CD14-positive monocyte (primary cell): ENCODE results near the gene TICRR. TPM values are rescaled to one million over a fixed set of nuclear protein-coding genes. Genes with fewer than 3 reads are reported as not detected.

ENCODE experiments used
- DNase-seq, 3 donors: peaks; one replicate each; pipeline ENCODE4 v3.0.0-alpha.2; 2011 to 2022
- H2AFZ ChIP-seq: 2 replicates; pipeline ENCODE4 v1.6.0; 2012; ENCODE audit warnings: mild to moderate bottlenecking, low read depth, low read length, inconsistent platforms; ENCODE audit not compliant: insufficient read depth, poor library complexity, severe bottlenecking
- H3K27ac ChIP-seq, 2 donors: 1 replicate in 1 of 2; 2 replicates in 1 of 2; pipeline ENCODE4 v1.5.1; 2012 to 2013; ENCODE audit warnings: low read length in 2 of 2, control low read depth in 1 of 2, inconsistent platforms in 1 of 2, low read depth in 1 of 2, mild to moderate bottlenecking in 1 of 2
- H3K27me3 ChIP-seq, 2 donors: one replicate each; pipeline versions ENCODE4 v1.6.0 to v1.6.1; 2011 to 2013; ENCODE audit warnings: low read length in 2 of 2; ENCODE audit not compliant: control insufficient read depth in 2 of 2, insufficient read depth in 2 of 2
- H3K36me3 ChIP-seq, 2 donors: replicated peaks in 1 of 2; 1 replicate in 1 of 2; 2 replicates in 1 of 2; pipeline versions ENCODE4 v1.5.1 to v1.6.1; 2012 to 2013; ENCODE audit warnings: low read length in 2 of 2, control low read depth in 1 of 2, inconsistent platforms in 1 of 2, mild to moderate bottlenecking in 1 of 2; ENCODE audit not compliant: insufficient read depth in 2 of 2, control insufficient read depth in 1 of 2
- H3K4me1 ChIP-seq, 2 donors: 1 replicate in 1 of 2; 2 replicates in 1 of 2; pipeline versions ENCODE4 v1.5.1 to v1.6.1; 2012 to 2013; ENCODE audit warnings: low read length in 2 of 2, control low read depth in 1 of 2, inconsistent platforms in 1 of 2, mild to moderate bottlenecking in 1 of 2, moderate library complexity in 1 of 2; ENCODE audit not compliant: insufficient read depth in 2 of 2, control insufficient read depth in 1 of 2
- H3K4me2 ChIP-seq: replicated peaks from 2 replicates; pipeline ENCODE3; 2012; ENCODE audit warnings: low read length, moderate library complexity, mild to moderate bottlenecking; ENCODE audit not compliant: poor library complexity, severe bottlenecking; ENCODE audit errors: extremely low read depth
- H3K4me3 ChIP-seq, 3 experiments: fragments of 200-600 bp in 1 of 3; sonication (generic) in 1 of 3; replicated peaks in 1 of 3; 1 replicate in 2 of 3; 2 replicates in 1 of 3; pipeline ENCODE4 v1.5.1; 2011 to 2013; ENCODE audit warnings: low read length in 3 of 3, mild to moderate bottlenecking in 3 of 3, control low read depth in 2 of 3, low read depth in 2 of 3, inconsistent platforms in 1 of 3, moderate library complexity in 1 of 3
- H3K79me2 ChIP-seq: 2 replicates; pipeline ENCODE4 v1.6.0; 2012; ENCODE audit warnings: mild to moderate bottlenecking, control low read depth, inconsistent platforms, low read length, moderate library complexity; ENCODE audit not compliant: insufficient read depth
- H3K9ac ChIP-seq: 2 replicates; pipeline ENCODE4 v1.6.0; 2017; ENCODE audit warnings: low read length, mild to moderate bottlenecking; ENCODE audit not compliant: insufficient read depth, poor library complexity, severe bottlenecking
- H3K9me3 ChIP-seq, 2 donors: replicated peaks in 1 of 2; 1 replicate in 1 of 2; 2 replicates in 1 of 2; pipeline versions ENCODE4 v1.5.1 to v1.6.1; 2012 to 2013; ENCODE audit warnings: low read length in 2 of 2, control low read depth in 1 of 2; ENCODE audit not compliant: control insufficient read depth in 1 of 2, insufficient read depth in 1 of 2
- H4K20me1 ChIP-seq: 2 replicates; pipeline ENCODE4 v1.6.0; 2012; ENCODE audit warnings: mild to moderate bottlenecking, low read length, control low read depth, moderate library complexity; ENCODE audit not compliant: insufficient read depth
- H3K27ac Mint-ChIP-seq, 7 donors: one replicate each; pipeline ENCODE4 v1.8.0; 2020; ENCODE audit warnings: mild to moderate bottlenecking in 7 of 7, mixed read lengths in 7 of 7, moderate library complexity in 6 of 7, inconsistent platforms in 2 of 7
- H3K27me3 Mint-ChIP-seq, 3 donors: one replicate each; pipeline ENCODE4 v1.8.0; 2021 to 2022; ENCODE audit warnings: low read depth in 3 of 3, mild to moderate bottlenecking in 3 of 3, mixed read lengths in 3 of 3, moderate library complexity in 3 of 3, inconsistent platforms in 1 of 3
- H3K36me3 Mint-ChIP-seq, 2 donors: one replicate each; pipeline ENCODE4 v1.8.0; 2020; ENCODE audit warnings: mixed read lengths in 2 of 2, inconsistent platforms in 1 of 2, mild to moderate bottlenecking in 1 of 2
- H3K4me1 Mint-ChIP-seq: one replicate; pipeline ENCODE4 v1.8.0; 2020; ENCODE audit warnings: mild to moderate bottlenecking, mixed read lengths
- H3K4me3 Mint-ChIP-seq, 2 donors: one replicate each; pipeline ENCODE4 v1.8.0; 2020; ENCODE audit warnings: mild to moderate bottlenecking in 2 of 2, mixed read lengths in 2 of 2, moderate library complexity in 1 of 2
- H3K9me3 Mint-ChIP-seq, 7 donors: one replicate each; pipeline ENCODE4 v1.8.0; 2020 to 2022; ENCODE audit warnings: mixed read lengths in 7 of 7, mild to moderate bottlenecking in 6 of 7, moderate library complexity in 6 of 7, inconsistent platforms in 2 of 7
- CTCF ChIP-seq: fragments of 200-600 bp; IDR thresholded peaks from one replicate; pipeline ENCODE4 v1.8.0; 2022; ENCODE audit warnings: antibody characterized with exemption, mild to moderate bottlenecking
- WGBS: methylation state at CpG from one replicate; pipeline ENCODE4 v1.1.5; 2013; ENCODE audit warnings: missing lambda C conversion rate; ENCODE audit not compliant: insufficient coverage; 5-methylcytosine and 5-hydroxymethylcytosine counted together
- intact Hi-C, 2 donors: fragments of 100-400 bp; cut with micrococcal nuclease; formaldehyde crosslinking; loops; one replicate each; pipeline versions ENCODE4 v1.15.0 to v1.15.1; 2023
- polyA plus RNA-seq, 3 donors: library from polyadenylated mRNA; depleted of rRNA in 1 of 3; unstranded in 2 of 3; stranded (reverse) in 1 of 3; fragments of 300-500 nt in 2 of 3; fragments of >200 nt in 1 of 3; fragmentation: Illumina TruSeq in 2 of 3; gene quantifications; 1 replicate in 2 of 3; 2 replicates in 1 of 3; pipeline ENCODE4 v1.2.3, GENCODE V29; 2012 to 2021

The TICRR gene
- polyA plus RNA-seq, 3 donors: not detected

GRCh38 chr15:89669941-89670340, 94.7 kb downstream of the TICRR start:
- H3K36me3 Mint-ChIP-seq: peaks cover 0 to under 1% of the 10 kb centered on the region in 2 donors
- peaks cover 2% of the 10 kb centered on the region for H3K4me1 Mint-ChIP-seq
- Histone ChIP-seq H3K9me3 (no peaks in the 10 kb centered on the region), H4K20me1 (no peaks in the 10 kb centered on the region), H2AFZ (no peak overlapping the region), H3K9ac (no peak overlapping the region), H3K27me3 (peaks cover 2 to 10% of the 10 kb centered on the region in 2 donors), H3K79me2 (no peaks in the 10 kb centered on the region), H3K27ac (no peak overlapping the region), H3K4me3 (no peak overlapping the region), H3K4me2 (no peak overlapping the region), H3K4me1 (peaks cover 6% of the 10 kb centered on the region in 2 donors), H3K36me3 (no peaks in the 10 kb centered on the region)
- WGBS: 96% methylated on average over 15 of the region's 15 CpGs
- H3K27ac Mint-ChIP-seq: no peak overlapping the region
- intact Hi-C loops: no loop called here
- no peak overlapping the region for H3K4me3 Mint-ChIP-seq
- no peak for DNase-seq
- peaks cover 7 to 13% (median 13%) of the 10 kb centered on the region in 3 donors for H3K27me3 Mint-ChIP-seq
- no peak for TF ChIP-seq CTCF
- H3K9me3 Mint-ChIP-seq: peaks cover 0 to 6% (median 0%) of the 10 kb centered on the region in 7 donors

GRCh38 chr15:89670971-89671560, 95.8 kb downstream of the TICRR start:
- Mint-ChIP-seq H3K9me3 (peaks cover 0 to 6% (median 0%) of the 10 kb centered on the region in 7 donors), H3K27me3 (peaks cover 3 to 11% (median 4%) of the 10 kb centered on the region in 3 donors), H3K27ac (no peak overlapping the region), H3K4me3 (no peak overlapping the region), H3K4me1 (no peaks in the 10 kb centered on the region), H3K36me3 (no peaks in the 10 kb centered on the region)
- H3K4me1 ChIP-seq: no peaks in the 10 kb centered on the region
- H3K36me3 ChIP-seq: no peaks in the 10 kb centered on the region
- no peak overlapping the region for H3K9ac ChIP-seq
- no peak overlapping the region for H2AFZ ChIP-seq
- 93% methylated on average over 10 of the region's 12 CpGs for WGBS
- no peak for TF ChIP-seq CTCF
- no peak for DNase-seq
- H4K20me1 ChIP-seq: no peaks in the 10 kb centered on the region
- H3K27ac ChIP-seq: no peak overlapping the region
- H3K79me2 ChIP-seq: no peaks in the 10 kb centered on the region
- H3K4me2 ChIP-seq: no peak overlapping the region
- intact Hi-C loops: no loop called here
- peaks cover 0 to 1% of the 10 kb centered on the region in 2 donors for H3K27me3 ChIP-seq
- H3K4me3 ChIP-seq: no peak overlapping the region
- no peaks in the 10 kb centered on the region for H3K9me3 ChIP-seq
